T follicular helper cell (primary cell): ENCODE data around the gene CBLB.
"Not testable (repeated sequence)": the region's sequence is repeated elsewhere in the genome, so short reads cannot be mapped to it uniquely, and the experiment has no call there.

Experiments
- DNase-seq: peaks from one replicate; pipeline ENCODE4 v3.0.0-alpha.2; 2020; ENCODE audit warnings: low read depth

The CBLB gene

GRCh38 chr3:105747696-105748095 is 121.1 kb downstream of the CBLB start:
- DNase-seq = no peak

GRCh38 chr3:105747060-105747541 is 121.7 kb downstream of the CBLB start:
- no peak for DNase-seq

GRCh38 chr3:105746231-105746996 is 122.4 kb downstream of the CBLB start:
- no peak for DNase-seq

GRCh38 chr3:105745046-105745445 is 123.8 kb downstream of the CBLB start:
- DNase-seq = no peak

GRCh38 chr3:105744202-105744601 is 124.6 kb downstream of the CBLB start:
- no peak for DNase-seq

GRCh38 chr3:105733356-105733755 is 135.5 kb downstream of the CBLB start:
- DNase-seq = no peak

- no peak for DNase-seq
These were observed 137.1 kb downstream of the CBLB start for GRCh38 chr3:105731686-105732085.

GRCh38 chr3:105730801-105731354 is 137.9 kb downstream of the CBLB start:
- DNase-seq = no peak

- no peak for DNase-seq
These were observed 139.1 kb downstream of the CBLB start for GRCh38 chr3:105729667-105730066.

- no peak for DNase-seq
These were observed 140.0 kb downstream of the CBLB start for GRCh38 chr3:105728771-105729312.

GRCh38 chr3:105727036-105727435 is 141.8 kb downstream of the CBLB start:
- DNase-seq = not testable (repeated sequence)

GRCh38 chr3:105722943-105723556 is 145.8 kb downstream of the CBLB start:
- DNase-seq = no peak

- no peak for DNase-seq
These were observed 149.0 kb downstream of the CBLB start for GRCh38 chr3:105719791-105720190.

- DNase-seq = no peak
These were observed 153.4 kb downstream of the CBLB start for GRCh38 chr3:105715372-105715771.

- no peak for DNase-seq
These were observed 154.4 kb downstream of the CBLB start for GRCh38 chr3:105714453-105714852.

- no peak for DNase-seq
These were observed 159.8 kb downstream of the CBLB start for GRCh38 chr3:105708980-105709379.

- no peak for DNase-seq
These were observed 161.8 kb downstream of the CBLB start for GRCh38 chr3:105707009-105707408.

- DNase-seq = no peak
These were observed 163.9 kb downstream of the CBLB start for GRCh38 chr3:105704726-105705410.

- no peak for DNase-seq
These were observed 168.2 kb downstream of the CBLB start for GRCh38 chr3:105700575-105700974.

- no peak for DNase-seq
These were observed 177.2 kb downstream of the CBLB start for GRCh38 chr3:105691633-105692032.

GRCh38 chr3:105691053-105691452 is 177.8 kb downstream of the CBLB start:
- DNase-seq = no peak

GRCh38 chr3:105688821-105689220 is 180.0 kb downstream of the CBLB start:
- no peak for DNase-seq
